GM23338 (cell line): ENCODE measurements around the gene URI1. TPM values are rescaled to one million over a fixed set of nuclear protein-coding genes. Genes with fewer than 3 reads are reported as not detected.
A peak's percentile ranks its signal among the peaks of the same experiment; 100 is the strongest.

Experiments
- ATAC-seq: fragments of 200-7000 bp; cut with Tn5 transposase; 3 replicates; pipeline ENCODE4 v1.9.1; 2020
- DNase-seq: peaks from one replicate; pipeline ENCODE4 v3.0.0-alpha.2; 2015; ENCODE audit warnings: low spot score
- H2AFZ ChIP-seq: fragments of 200-600 bp; sonication (generic); 2 replicates; pipeline ENCODE4 v1.8.0; 2016; ENCODE audit warnings: antibody characterized with exemption, mild to moderate bottlenecking, moderate library complexity
- H3F3A ChIP-seq: fragments of 200-600 bp; sonication (generic); replicated peaks from 2 replicates; pipeline ENCODE4 v1.8.0; 2017; ENCODE audit warnings: antibody characterized with exemption, mixed run types, low read depth
- H3K27ac ChIP-seq: fragments of 200-600 bp; sonication (generic); 2 replicates; pipeline ENCODE4 v1.6.1; 2016; ENCODE audit warnings: low read depth
- H3K27me3 ChIP-seq: fragments of 200-600 bp; sonication (generic); 2 replicates; pipeline ENCODE4 v1.8.0; 2016; ENCODE audit warnings: mild to moderate bottlenecking, mixed run types, moderate library complexity; ENCODE audit not compliant: insufficient read depth
- H3K36me3 ChIP-seq: fragments of 200-600 bp; sonication (generic); 2 replicates; pipeline ENCODE4 v1.8.0; 2016; ENCODE audit warnings: mild to moderate bottlenecking; ENCODE audit not compliant: insufficient read depth
- H3K4me1 ChIP-seq: fragments of 200-600 bp; sonication (generic); 2 replicates; pipeline ENCODE4 v1.8.0; 2016; ENCODE audit warnings: mild to moderate bottlenecking, moderate library complexity; ENCODE audit not compliant: insufficient read depth
- H3K4me2 ChIP-seq: fragments of 200-600 bp; sonication (generic); 2 replicates; pipeline ENCODE4 v1.7.1; 2017; ENCODE audit warnings: mixed run types
- H3K4me3 ChIP-seq: fragments of 200-600 bp; sonication (generic); 2 replicates; pipeline ENCODE4 v1.6.1; 2016; ENCODE audit warnings: mixed run types
- H3K79me2 ChIP-seq: fragments of 200-600 bp; sonication (generic); replicated peaks from 2 replicates; pipeline ENCODE4 v1.8.0; 2017; ENCODE audit warnings: mild to moderate bottlenecking; ENCODE audit not compliant: insufficient read depth
- H3K9me2 ChIP-seq: fragments of 200-600 bp; sonication (generic); 2 replicates; pipeline ENCODE4 v1.8.0; 2017; ENCODE audit not compliant: insufficient read depth
- H4K20me1 ChIP-seq: fragments of 200-600 bp; sonication (generic); replicated peaks from 2 replicates; pipeline ENCODE4 v1.8.0; 2017; ENCODE audit warnings: mild to moderate bottlenecking; ENCODE audit not compliant: insufficient read depth
- H3K27ac Mint-ChIP-seq: 2 replicates; pipeline ENCODE4 v1.8.0; 2020; ENCODE audit warnings: inconsistent platforms, mild to moderate bottlenecking, moderate library complexity, mixed read lengths
- H3K27me3 Mint-ChIP-seq: 3 replicates; pipeline ENCODE4 v1.8.0; 2022; ENCODE audit warnings: low read depth, mild to moderate bottlenecking, moderate library complexity, mixed read lengths, inconsistent platforms; ENCODE audit not compliant: insufficient read depth, poor library complexity
- H3K36me3 Mint-ChIP-seq: 3 replicates; pipeline ENCODE4 v1.8.0; 2021; ENCODE audit warnings: low read depth, mild to moderate bottlenecking, inconsistent platforms, moderate library complexity, mixed read lengths
- H3K4me1 Mint-ChIP-seq: 3 replicates; pipeline ENCODE4 v1.8.0; 2020; ENCODE audit warnings: mild to moderate bottlenecking, inconsistent platforms, mixed read lengths
- H3K4me3 Mint-ChIP-seq: 3 replicates; pipeline ENCODE4 v1.8.0; 2021; ENCODE audit warnings: moderate library complexity, mild to moderate bottlenecking, inconsistent platforms, mixed read lengths
- H3K9me3 Mint-ChIP-seq: 3 replicates; pipeline ENCODE4 v1.8.0; 2020; ENCODE audit warnings: moderate library complexity, mild to moderate bottlenecking, inconsistent platforms, mixed read lengths
- CREB1 ChIP-seq: fragments of 250-450 bp; sonication (Bioruptor Pico); IDR thresholded peaks from 2 replicates; pipeline ENCODE4 v1.5.0; 2020; ENCODE audit warnings: low read depth, mild to moderate bottlenecking, moderate library complexity
- NANOG ChIP-seq: IDR thresholded peaks from 2 replicates; pipeline ENCODE4 v1.6.1; 2016; ENCODE audit warnings: antibody characterized with exemption, borderline replicate concordance
- POLR2AphosphoS5 ChIP-seq: IDR thresholded peaks from 2 replicates; pipeline ENCODE4 v1.6.1; 2016; ENCODE audit warnings: antibody characterized with exemption, low read depth
- REST ChIP-seq: IDR thresholded peaks from one replicate; pipeline ENCODE4 v1.6.1; 2018; ENCODE audit warnings: antibody characterized with exemption; ENCODE audit not compliant: unreplicated experiment
- ZNF114 ChIP-seq: fragments of 250-450 bp; sonication (Bioruptor Pico); IDR thresholded peaks from 2 replicates; pipeline ENCODE4 v1.5.0; 2020; ENCODE audit warnings: mild to moderate bottlenecking, moderate library complexity
- ZNF331 ChIP-seq: fragments of 250-450 bp; sonication (Bioruptor Pico); IDR thresholded peaks from 2 replicates; pipeline ENCODE4 v1.5.0; 2020; ENCODE audit warnings: low read depth, mild to moderate bottlenecking, moderate library complexity
- ZNF462 ChIP-seq: fragments of 250-450 bp; sonication (Bioruptor Pico); IDR thresholded peaks from 2 replicates; pipeline ENCODE4 v1.5.0; 2020; ENCODE audit warnings: mild to moderate bottlenecking, moderate library complexity
- polyA plus RNA-seq: library from polyadenylated mRNA; unstranded; fragments of >200 nt; fragmentation: Nextera tagmentation; extraction: Ambion mirVana; gene quantifications from 2 replicates; pipeline ENCODE4 v1.2.1, GENCODE V29; 2016
- total RNA-seq: library from RNA; depleted of rRNA; stranded (reverse); fragments of >200 nt; shearing (Covaris generic); gene quantifications from 2 replicates; pipeline ENCODE4 v1.2.3, GENCODE V29; 2014
- TF ChIP-seq, protein P1 (sequence below), 2 experiments: fragments of 200-600 bp in 1 of 2; sonication (generic) in 1 of 2; conservative IDR thresholded peaks; 2 replicates each; pipeline versions ENCODE4 v1.5.1 to v1.6.1; 2016 to 2017; ENCODE audit warnings: antibody characterized with exemption in 2 of 2, low read depth in 2 of 2, mild to moderate bottlenecking in 2 of 2, moderate library complexity in 1 of 2

Gene URI1
- total and polyA plus RNA-seq, 2 experiments from 2014 or later, result 27.6 to 68.4 TPM

- Histone ChIP-seq H3F3A (no peaks in the 10 kb centered on the region), H3K9me2 (no peaks in the 10 kb centered on the region; the same call in 1 of the 2 replicates), H3K27me3 (peaks cover 10% of the 10 kb centered on the region; the same call in 1 of the 2 replicates), H3K36me3 (no peaks in the 10 kb centered on the region), H3K27ac (peak overlapping the region; percentile 74; the same call in 1 of the 2 replicates), H4K20me1 (peaks cover 25% of the 10 kb centered on the region), H3K4me2 (peak overlapping the region; percentile 18; the same call in 1 of the 2 replicates), H3K4me3 (no peak overlapping the region; the same call in 1 of the 2 replicates), H2AFZ (no peak overlapping the region), H3K79me2 (peaks cover 65% of the 10 kb centered on the region), H3K4me1 (peaks cover 24% of the 10 kb centered on the region)
- Mint-ChIP-seq H3K9me3 (peaks cover 19% of the 10 kb centered on the region), H3K4me1 (peaks cover 29% of the 10 kb centered on the region), H3K4me3 (peak overlapping the region; percentile 20; the same call in 1 of the 3 replicates), H3K36me3 (peaks cover 26% of the 10 kb centered on the region), H3K27me3 (peaks cover 14% of the 10 kb centered on the region), H3K27ac (peak overlapping the region; percentile 28; the same call in 1 of the 2 replicates)
- no peak for ATAC-seq
- DNase-seq, result no peak
- TF ChIP-seq, protein P1, sequence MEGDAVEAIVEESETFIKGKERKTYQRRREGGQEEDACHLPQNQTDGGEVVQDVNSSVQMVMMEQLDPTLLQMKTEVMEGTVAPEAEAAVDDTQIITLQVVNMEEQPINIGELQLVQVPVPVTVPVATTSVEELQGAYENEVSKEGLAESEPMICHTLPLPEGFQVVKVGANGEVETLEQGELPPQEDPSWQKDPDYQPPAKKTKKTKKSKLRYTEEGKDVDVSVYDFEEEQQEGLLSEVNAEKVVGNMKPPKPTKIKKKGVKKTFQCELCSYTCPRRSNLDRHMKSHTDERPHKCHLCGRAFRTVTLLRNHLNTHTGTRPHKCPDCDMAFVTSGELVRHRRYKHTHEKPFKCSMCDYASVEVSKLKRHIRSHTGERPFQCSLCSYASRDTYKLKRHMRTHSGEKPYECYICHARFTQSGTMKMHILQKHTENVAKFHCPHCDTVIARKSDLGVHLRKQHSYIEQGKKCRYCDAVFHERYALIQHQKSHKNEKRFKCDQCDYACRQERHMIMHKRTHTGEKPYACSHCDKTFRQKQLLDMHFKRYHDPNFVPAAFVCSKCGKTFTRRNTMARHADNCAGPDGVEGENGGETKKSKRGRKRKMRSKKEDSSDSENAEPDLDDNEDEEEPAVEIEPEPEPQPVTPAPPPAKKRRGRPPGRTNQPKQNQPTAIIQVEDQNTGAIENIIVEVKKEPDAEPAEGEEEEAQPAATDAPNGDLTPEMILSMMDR (conservative IDR thresholded peaks at IDR 0.05; ENCODE audit: low read depth in 2 of 2), result no peak
- TF ChIP-seq REST (no peak), ZNF462 (no peak), NANOG (no peak), POLR2AphosphoS5 (no peak), ZNF331 (CRISPR knock-in tag) (no peak), CREB1 (no peak), ZNF114 (CRISPR knock-in tag) (no peak)
Observed at GRCh38 chr19:29945017-29945416, 3.0 kb downstream of the URI1 start.
